ENCODE data around the gene SEMA5A. TPM values are rescaled to one million over a fixed set of nuclear protein-coding genes. Genes with fewer than 3 reads are reported as not detected.

The SEMA5A gene
- total RNA-seq, 1 donor from 2014 or later, result 189 TPM

GRCh38 chr5:9244417-9244816, 301.5 kb downstream of the SEMA5A start:
- Mint-ChIP-seq H3K36me3 (ENCODE audit: unreplicated experiment) (peaks cover 3% of the 10 kb centered on the region), H3K4me3 (ENCODE audit: unreplicated experiment) (no peak overlapping the region), H3K4me1 (ENCODE audit: unreplicated experiment) (peaks cover 26% of the 10 kb centered on the region), H3K9me3 (ENCODE audit: unreplicated experiment) (no peaks in the 10 kb centered on the region), H3K27me3 (ENCODE audit: unreplicated experiment) (no peaks in the 10 kb centered on the region), H3K27ac (ENCODE audit: unreplicated experiment) (no peak overlapping the region)
- DNase-seq (ENCODE audit: extremely low spot score, unreplicated experiment), result no peak
- no peak for TF ChIP-seq CTCF (IDR thresholded peaks at IDR 0.05)

GRCh38 chr5:9241479-9242305, 304.2 kb downstream of the SEMA5A start:
- Mint-ChIP-seq H3K9me3 (ENCODE audit: unreplicated experiment) (no peaks in the 10 kb centered on the region), H3K4me1 (ENCODE audit: unreplicated experiment) (peaks cover 33% of the 10 kb centered on the region), H3K4me3 (ENCODE audit: unreplicated experiment) (no peak overlapping the region), H3K27me3 (ENCODE audit: unreplicated experiment) (no peaks in the 10 kb centered on the region), H3K27ac (ENCODE audit: unreplicated experiment) (no peak overlapping the region), H3K36me3 (ENCODE audit: unreplicated experiment) (peaks cover 7% of the 10 kb centered on the region)
- no peak for DNase-seq (ENCODE audit: extremely low spot score, unreplicated experiment)
- no peak for TF ChIP-seq CTCF (IDR thresholded peaks at IDR 0.05)

- H3K9me3 Mint-ChIP-seq (ENCODE audit: unreplicated experiment), result no peaks in the 10 kb centered on the region
- no peak for TF ChIP-seq CTCF (IDR thresholded peaks at IDR 0.05)
- H3K4me1 Mint-ChIP-seq (ENCODE audit: unreplicated experiment), result peaks cover 29% of the 10 kb centered on the region
- peaks cover 13% of the 10 kb centered on the region for H3K36me3 Mint-ChIP-seq (ENCODE audit: unreplicated experiment)
- no peak overlapping the region for H3K27ac Mint-ChIP-seq (ENCODE audit: unreplicated experiment)
- no peak for DNase-seq (ENCODE audit: extremely low spot score, unreplicated experiment)
- no peaks in the 10 kb centered on the region for H3K27me3 Mint-ChIP-seq (ENCODE audit: unreplicated experiment)
- H3K4me3 Mint-ChIP-seq (ENCODE audit: unreplicated experiment), result no peak overlapping the region
Measured at GRCh38 chr5:9240431-9240830, 305.4 kb downstream of the SEMA5A start.

- Mint-ChIP-seq H3K9me3 (ENCODE audit: unreplicated experiment) (no peaks in the 10 kb centered on the region), H3K27ac (ENCODE audit: unreplicated experiment) (peak overlapping the region; percentile 36), H3K4me1 (ENCODE audit: unreplicated experiment) (peaks cover 30% of the 10 kb centered on the region), H3K4me3 (ENCODE audit: unreplicated experiment) (no peak overlapping the region), H3K36me3 (ENCODE audit: unreplicated experiment) (peaks cover 15% of the 10 kb centered on the region), H3K27me3 (ENCODE audit: unreplicated experiment) (no peaks in the 10 kb centered on the region)
- no peak for TF ChIP-seq CTCF (IDR thresholded peaks at IDR 0.05)
- no peak for DNase-seq (ENCODE audit: extremely low spot score, unreplicated experiment)
Measured at GRCh38 chr5:9239626-9240025, 306.2 kb downstream of the SEMA5A start.

GRCh38 chr5:9239071-9239470, 306.8 kb downstream of the SEMA5A start:
- Mint-ChIP-seq H3K4me1 (ENCODE audit: unreplicated experiment) (peaks cover 36% of the 10 kb centered on the region), H3K27me3 (ENCODE audit: unreplicated experiment) (no peaks in the 10 kb centered on the region), H3K36me3 (ENCODE audit: unreplicated experiment) (peaks cover 15% of the 10 kb centered on the region), H3K9me3 (ENCODE audit: unreplicated experiment) (no peaks in the 10 kb centered on the region), H3K27ac (ENCODE audit: unreplicated experiment) (peak overlapping the region; percentile 36), H3K4me3 (ENCODE audit: unreplicated experiment) (no peak overlapping the region)
- no peak for TF ChIP-seq CTCF (IDR thresholded peaks at IDR 0.05)
- no peak for DNase-seq (ENCODE audit: extremely low spot score, unreplicated experiment)
